Bronchial epithelial cell (primary cell): ENCODE measurements around the gene SLC27A5. TPM values are rescaled to one million over a fixed set of nuclear protein-coding genes. Genes with fewer than 3 reads are reported as not detected.
A peak's percentile ranks its signal among the peaks of the same experiment; 100 is the strongest.

Experiments
- DNase-seq: peaks from one replicate; pipeline ENCODE4 v3.0.0-alpha.2; 2010; ENCODE audit warnings: low read depth
- FAIRE-seq: peaks from 2 replicates; lab custom pipeline; 2011; peaks lifted over from hg19 to GRCh38; lab: Jason Lieb, UNC
- H3K27me3 ChIP-seq: 2 replicates; pipeline ENCODE4 v1.5.1; 2011; ENCODE audit warnings: low read length; ENCODE audit not compliant: control insufficient read depth, insufficient read depth
- H3K36me3 ChIP-seq: 2 replicates; pipeline ENCODE4 v1.5.1; 2011; ENCODE audit warnings: low read length; ENCODE audit not compliant: control insufficient read depth, insufficient read depth
- H3K4me3 ChIP-seq: 2 replicates; pipeline ENCODE4 v1.5.1; 2011; ENCODE audit warnings: mild to moderate bottlenecking, low read depth, low read length, control low read depth
- CTCF ChIP-seq: IDR thresholded peaks from 2 replicates; pipeline ENCODE4 v1.5.1; 2011; ENCODE audit warnings: mild to moderate bottlenecking, moderate library complexity, low read length, control low read depth, inconsistent platforms; ENCODE audit not compliant: insufficient read depth, severe bottlenecking
- total RNA-seq: library from RNA; depleted of rRNA; stranded (reverse); fragments of >200 nt; gene quantifications from 2 replicates; pipeline ENCODE4 v1.2.1, GENCODE V29; 2014

The SLC27A5 gene
- total RNA-seq, 1 donor from 2014 or later: 11.1 TPM

- Histone ChIP-seq H3K4me3 (peak overlapping the region; percentile 91), H3K27me3 (no peaks in the 10 kb centered on the region), H3K36me3 (peaks cover 22% of the 10 kb centered on the region)
- TF ChIP-seq CTCF: no peak
- FAIRE-seq (no peak), DNase-seq (no peak)
These were observed 43.6 kb upstream of the SLC27A5 start for GRCh38 chr19:58555369-58555885.

- DNase-seq (peak; percentile 81), FAIRE-seq (no peak)
- H3K4me3 ChIP-seq: peak within 1 kb of the TSS; percentile 91
- H3K36me3 ChIP-seq: peaks cover 28% of the 10 kb centered on the region
- no peak for TF ChIP-seq CTCF
- no peaks in the 10 kb centered on the region for H3K27me3 ChIP-seq
These were observed 42.9 kb upstream of the SLC27A5 start, which contains the start of gene CHMP2A for GRCh38 chr19:58554494-58555368. Gene CHMP2A, minus strand, starts transcription at chr19:58555105. Its CDS starts 893 bp downstream, at chr19:58554212.

- peaks cover 33% of the 10 kb centered on the region for H3K36me3 ChIP-seq
- H3K27me3 ChIP-seq: no peaks in the 10 kb centered on the region
- H3K4me3 ChIP-seq: peak overlapping the region; percentile 91
- no peak for TF ChIP-seq CTCF
- FAIRE-seq (no peak), DNase-seq (no peak)
These were observed 42.2 kb upstream of the SLC27A5 start for GRCh38 chr19:58553799-58554493.

- FAIRE-seq: no peak
- no peak for DNase-seq
- Histone ChIP-seq H3K4me3 (no peak overlapping the region), H3K27me3 (no peaks in the 10 kb centered on the region), H3K36me3 (peaks cover 43% of the 10 kb centered on the region)
- no peak for TF ChIP-seq CTCF
These were observed 40.9 kb upstream of the SLC27A5 start for GRCh38 chr19:58552655-58553054.

GRCh38 chr19:58551577-58552471, 40.0 kb upstream of the SLC27A5 start:
- TF ChIP-seq CTCF: no peak
- DNase-seq: no peak
- peaks cover 49% of the 10 kb centered on the region for H3K36me3 ChIP-seq
- FAIRE-seq: peak; percentile 32
- H3K27me3 ChIP-seq: no peaks in the 10 kb centered on the region
- no peak overlapping the region for H3K4me3 ChIP-seq
